Epithelial cell of esophagus (primary cell): ENCODE data around the gene BPIFA2.
"Not testable (repeated sequence)": the region's sequence is repeated elsewhere in the genome, so short reads cannot be mapped to it uniquely, and the experiment has no call there.

Experiments
- DNase-seq: peaks from one replicate; pipeline ENCODE4 v3.0.0; 2010; ENCODE audit warnings: low read depth
- H3K4me3 ChIP-seq: 2 replicates; pipeline ENCODE4 v1.5.1; 2011; ENCODE audit warnings: mild to moderate bottlenecking, low read length, control low read depth
- CTCF ChIP-seq: IDR thresholded peaks from 2 replicates; pipeline ENCODE4 v1.5.1; 2011; ENCODE audit warnings: low read depth, mild to moderate bottlenecking, low read length, control low read depth, inconsistent platforms; ENCODE audit not compliant: insufficient read depth; ENCODE audit errors: missing control alignments

The BPIFA2 gene, protein sequence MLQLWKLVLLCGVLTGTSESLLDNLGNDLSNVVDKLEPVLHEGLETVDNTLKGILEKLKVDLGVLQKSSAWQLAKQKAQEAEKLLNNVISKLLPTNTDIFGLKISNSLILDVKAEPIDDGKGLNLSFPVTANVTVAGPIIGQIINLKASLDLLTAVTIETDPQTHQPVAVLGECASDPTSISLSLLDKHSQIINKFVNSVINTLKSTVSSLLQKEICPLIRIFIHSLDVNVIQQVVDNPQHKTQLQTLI

DNA sequence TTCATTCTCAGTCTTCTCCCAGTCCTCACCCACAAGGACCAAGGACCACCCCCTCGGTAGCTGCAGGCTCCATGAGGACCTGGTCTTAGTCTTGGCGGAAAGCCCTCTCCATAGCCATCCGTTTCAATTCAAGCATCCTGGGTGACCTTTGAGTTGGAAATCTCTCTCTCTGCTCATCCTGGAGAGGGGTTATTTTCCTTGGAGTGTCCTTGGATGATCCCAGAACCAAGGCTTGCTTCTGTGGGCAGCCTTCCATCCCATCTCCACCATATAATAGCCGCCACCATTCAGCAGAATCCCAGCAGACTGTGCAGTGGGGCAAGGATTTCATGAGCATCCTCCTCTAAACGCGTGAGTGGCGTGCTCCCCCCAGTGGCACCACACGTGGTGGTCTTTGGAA is at the start of gene BPIFA2:
TSS of gene BPIFA2 (plus strand) at position 301 of the 400 bp plus-strand sequence. CDS start 987 bp downstream, outside the sequence.
- H3K4me3 ChIP-seq, result no peak within 1 kb of the TSS
- TF ChIP-seq CTCF, result no peak
- DNase-seq, result no peak

DNA sequence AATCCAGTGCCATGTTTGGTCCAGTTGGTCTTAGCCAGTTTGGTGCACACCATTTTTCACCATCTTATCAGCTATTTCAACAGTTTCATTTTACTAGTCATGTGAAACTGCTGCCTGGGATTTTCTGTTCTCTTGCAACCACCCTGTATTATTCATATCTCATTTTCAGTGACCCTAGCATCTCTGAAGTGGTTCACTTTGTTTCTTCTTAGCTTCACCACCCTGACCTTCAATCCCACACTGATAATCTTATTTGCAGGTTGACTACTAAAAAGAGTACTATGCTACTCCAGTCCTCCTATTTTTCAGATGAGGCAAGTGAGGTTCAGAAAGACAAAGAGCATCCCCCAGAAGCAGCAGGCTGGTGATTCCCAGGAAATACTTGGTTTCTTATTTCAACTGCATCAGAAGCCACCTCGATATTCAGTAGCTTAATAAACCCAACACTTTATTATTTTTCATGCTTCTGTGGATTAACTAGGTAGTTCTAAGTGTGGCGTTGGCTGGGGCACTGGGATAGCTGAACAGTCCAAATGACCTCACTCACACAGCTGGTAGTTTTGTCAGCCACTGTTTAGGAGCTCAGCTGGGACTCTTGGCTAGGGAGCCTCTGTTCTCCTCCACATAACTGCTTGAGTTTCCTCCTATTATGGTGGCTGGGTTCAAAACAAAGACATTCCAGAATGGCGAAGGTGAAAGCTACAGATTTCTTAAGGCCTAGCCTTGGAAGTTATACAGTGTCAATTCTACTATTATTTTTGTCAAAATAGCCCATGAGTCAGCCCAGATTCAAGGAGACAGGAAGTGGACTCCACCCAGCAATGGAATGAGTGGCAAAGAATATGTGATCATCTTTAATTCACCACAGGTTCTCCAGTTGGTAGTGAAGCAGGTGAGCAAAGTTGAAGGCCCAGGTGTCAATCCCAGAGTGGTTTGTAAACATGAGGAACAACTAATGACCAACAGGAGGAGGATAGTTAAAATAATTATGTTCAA is 47.9 kb upstream of the BPIFA2 start:
- DNase-seq, result peak; percentile 18
- H3K4me3 ChIP-seq, result no peak overlapping the region
- no peak for TF ChIP-seq CTCF

- DNase-seq, result no peak
- no peak for TF ChIP-seq CTCF
- no peak overlapping the region for H3K4me3 ChIP-seq
These were observed 47.0 kb upstream of the BPIFA2 start for GRCh38 chr20:33120934-33121333.

DNA sequence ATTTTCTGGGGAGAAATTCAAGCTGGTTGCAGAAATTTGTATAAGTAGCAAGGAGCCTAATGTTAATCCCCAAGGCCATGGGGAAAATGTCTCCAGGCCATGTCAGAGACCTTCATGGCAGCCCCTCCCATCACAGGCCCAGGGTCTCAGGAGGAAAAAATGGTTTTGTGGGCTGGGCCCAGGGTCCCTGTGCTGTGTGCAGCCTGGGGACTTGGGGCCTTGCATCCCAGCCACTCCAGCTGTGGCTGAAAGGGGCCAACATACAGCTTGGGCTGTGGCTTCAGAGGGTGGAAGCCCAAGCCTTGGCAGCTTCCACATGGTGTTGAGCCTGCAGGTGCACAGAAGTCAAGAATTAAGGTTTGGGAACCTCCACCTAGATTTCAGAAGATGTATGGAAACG is 45.7 kb upstream of the BPIFA2 start:
- not testable (repeated sequence) for DNase-seq, H3K4me3 ChIP-seq

DNA sequence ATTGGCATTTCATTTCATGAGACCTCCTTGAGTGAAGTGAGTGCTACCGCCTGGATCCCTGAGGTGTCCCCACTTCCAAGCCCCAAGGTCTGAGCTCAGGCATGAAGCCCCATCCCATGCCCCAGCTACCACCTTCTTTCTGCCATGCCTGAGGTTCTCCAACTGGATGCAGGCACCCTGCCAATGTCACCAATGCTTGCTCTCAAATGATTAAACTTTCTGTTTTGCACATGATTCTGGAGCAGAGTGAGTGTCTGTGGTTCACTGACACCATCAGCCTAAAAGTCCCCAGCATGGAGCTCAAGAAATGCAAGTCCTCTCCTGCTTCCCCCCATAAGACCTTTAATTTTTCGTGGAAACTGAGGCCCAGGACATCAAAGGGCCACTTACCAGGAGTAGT is 43.7 kb upstream of the BPIFA2 start:
- TF ChIP-seq CTCF, result no peak
- H3K4me3 ChIP-seq, result no peak overlapping the region
- no peak for DNase-seq

DNA sequence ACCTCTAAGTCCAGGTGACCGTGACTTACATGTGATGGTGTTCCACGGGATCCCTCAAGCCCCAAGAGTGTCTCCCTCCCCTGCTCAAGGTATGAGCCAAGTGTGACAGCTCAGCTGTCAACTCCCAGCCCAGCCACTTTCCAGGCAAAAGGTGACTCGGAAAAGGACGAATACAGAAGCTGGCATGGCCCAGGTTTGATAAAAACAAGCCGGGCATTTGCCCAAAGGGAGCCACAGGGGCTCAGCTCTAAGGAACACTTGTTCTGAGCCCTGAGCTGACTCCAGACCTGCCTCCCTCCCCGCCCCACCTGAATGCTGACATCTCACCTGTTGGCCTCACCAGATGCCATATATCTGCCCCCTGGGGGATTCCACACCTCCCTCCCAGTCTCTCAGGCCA is 43.0 kb upstream of the BPIFA2 start:
- H3K4me3 ChIP-seq, result no peak overlapping the region
- TF ChIP-seq CTCF, result no peak

DNA sequence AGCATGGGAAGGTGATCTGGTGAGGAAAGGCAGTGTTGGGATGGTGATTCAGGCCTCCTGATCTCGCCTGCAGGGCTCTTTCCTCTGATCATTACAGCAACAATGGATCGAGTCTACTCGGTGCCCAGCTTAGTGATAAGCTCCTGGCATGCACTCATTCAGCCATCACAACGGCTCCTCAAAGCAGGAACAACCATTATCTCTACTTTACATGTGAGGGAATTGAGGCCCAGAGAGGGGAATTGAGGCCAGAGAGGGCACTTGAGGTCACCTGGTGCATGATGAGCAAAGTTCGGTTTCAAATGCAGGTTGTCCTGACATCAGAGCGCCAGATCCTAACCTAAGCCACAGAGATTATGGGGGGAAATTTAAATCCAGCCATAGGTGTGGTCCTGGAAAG is 42.0 kb upstream of the BPIFA2 start:
- H3K4me3 ChIP-seq, result no peak overlapping the region
- no peak for DNase-seq
- no peak for TF ChIP-seq CTCF

More for the DNA sequence above, 43.0 kb upstream of the BPIFA2 start:
- no peak for DNase-seq
